Colon (tissue), 2 donors: Measurements from ENCODE around the gene EPHB2.
"Not testable (repeated sequence)": the region's sequence is repeated elsewhere in the genome, so short reads cannot be mapped to it uniquely, and the experiment has no call there.

Experiments used
- FAIRE-seq: peaks from 2 replicates; lab custom pipeline; 2012; peaks lifted over from hg19 to GRCh38; lab: Jason Lieb, UNC
- donor health status: control.
- donor health status: control.

Gene EPHB2

DNA sequence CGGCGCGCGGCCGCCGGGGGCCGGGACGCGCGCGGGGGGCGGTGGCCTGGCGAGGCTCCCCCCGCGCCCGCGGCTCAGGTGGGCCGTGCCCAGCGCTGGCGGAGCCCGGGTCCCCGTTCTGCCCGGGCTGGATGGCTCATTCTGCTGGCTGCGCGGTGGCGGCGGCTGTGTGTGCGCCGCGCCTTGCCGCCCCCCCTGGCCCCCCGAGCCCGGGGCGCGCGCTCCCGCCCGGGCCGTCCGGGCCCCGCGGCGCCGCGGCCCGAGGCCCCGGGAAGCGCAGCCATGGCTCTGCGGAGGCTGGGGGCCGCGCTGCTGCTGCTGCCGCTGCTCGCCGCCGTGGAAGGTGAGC lies at the start of gene EPHB2:
EPHB2 (plus strand) TSS at position 139 of the 349 bp plus-strand sequence; CDS start at position 283, 144 bp downstream.
- no peak for FAIRE-seq

DNA sequence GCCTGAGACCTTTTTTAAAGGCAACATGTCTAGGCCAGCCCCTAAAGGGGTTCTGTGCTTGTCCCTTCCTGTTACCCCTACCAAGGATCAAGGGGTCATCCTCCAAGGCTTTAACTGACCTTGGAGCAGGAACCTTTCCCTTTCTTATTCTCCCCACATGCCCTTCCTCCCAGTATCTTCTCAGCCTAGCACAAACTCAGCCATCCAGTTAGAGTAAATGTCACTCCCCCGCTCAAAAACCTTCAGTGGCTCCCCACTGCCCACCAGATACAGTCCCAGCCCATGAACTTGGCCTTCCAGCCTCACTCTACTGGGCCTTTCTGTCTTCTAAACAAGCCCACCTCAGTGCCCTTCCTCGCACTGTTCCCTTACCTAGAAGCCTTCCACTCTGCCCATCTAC lies 48.8 kb upstream of the EPHB2 start:
- no peak for FAIRE-seq

DNA sequence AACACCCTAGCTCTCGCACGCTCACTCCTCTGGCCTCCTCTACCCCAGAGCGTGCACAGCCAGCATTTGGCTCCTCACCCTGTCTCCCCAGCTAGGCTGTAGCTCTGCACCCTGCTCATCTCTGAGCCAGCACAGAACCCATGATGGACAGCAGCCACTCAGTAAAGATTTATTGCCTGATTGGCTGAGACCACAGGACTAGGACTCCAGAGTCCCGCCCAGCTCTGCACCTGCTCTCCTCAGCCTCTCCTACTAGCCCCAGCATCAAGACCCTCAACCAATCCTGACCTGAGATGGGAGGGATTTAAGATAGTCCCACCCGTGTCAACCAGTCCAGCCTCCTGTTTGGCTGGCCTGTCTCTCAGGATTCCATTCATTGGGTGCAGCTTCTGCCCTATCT lies 48.3 kb upstream of the EPHB2 start:
- no peak for FAIRE-seq

DNA sequence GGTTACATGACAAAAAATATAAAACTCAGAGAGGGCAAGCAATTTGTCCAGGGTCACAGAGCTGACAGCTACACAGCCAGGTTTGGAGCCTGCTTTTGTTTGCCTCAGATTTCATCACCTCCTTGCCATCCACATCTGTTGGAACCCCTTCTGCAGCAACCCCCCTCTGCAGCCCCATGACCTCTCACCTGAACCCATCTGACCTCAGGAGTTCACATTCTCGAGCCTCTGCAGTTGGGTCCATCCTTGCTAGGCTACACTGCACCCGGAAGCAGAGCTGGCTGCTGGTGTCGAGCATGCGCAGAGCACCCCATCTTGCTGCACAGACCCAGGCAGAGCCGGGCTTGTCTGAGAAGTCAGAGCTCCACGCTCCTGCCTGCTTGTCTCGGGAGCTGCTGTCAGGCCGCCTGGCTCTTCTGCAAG lies 47.6 kb upstream of the EPHB2 start:
- no peak for FAIRE-seq

DNA sequence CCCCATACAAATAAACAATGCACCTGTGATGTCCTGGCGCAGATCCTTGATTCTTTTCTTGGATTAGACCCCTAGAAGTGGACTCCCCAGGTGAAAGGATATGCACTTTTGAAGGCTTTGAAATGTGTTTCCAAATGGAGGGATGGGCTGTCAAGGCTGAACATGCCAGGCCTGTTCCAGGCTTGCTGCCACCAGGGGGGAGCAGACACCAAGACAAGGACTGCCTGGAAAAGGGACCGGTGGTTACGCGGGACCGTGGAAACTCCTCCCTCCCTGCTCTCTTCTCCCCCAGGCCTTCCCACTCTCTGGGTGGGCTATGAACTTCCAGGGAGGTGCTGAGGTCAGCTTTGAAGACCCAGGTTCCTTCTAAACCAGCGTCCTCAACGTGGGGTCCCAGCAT lies 44.9 kb upstream of the EPHB2 start:
- no peak for FAIRE-seq

DNA sequence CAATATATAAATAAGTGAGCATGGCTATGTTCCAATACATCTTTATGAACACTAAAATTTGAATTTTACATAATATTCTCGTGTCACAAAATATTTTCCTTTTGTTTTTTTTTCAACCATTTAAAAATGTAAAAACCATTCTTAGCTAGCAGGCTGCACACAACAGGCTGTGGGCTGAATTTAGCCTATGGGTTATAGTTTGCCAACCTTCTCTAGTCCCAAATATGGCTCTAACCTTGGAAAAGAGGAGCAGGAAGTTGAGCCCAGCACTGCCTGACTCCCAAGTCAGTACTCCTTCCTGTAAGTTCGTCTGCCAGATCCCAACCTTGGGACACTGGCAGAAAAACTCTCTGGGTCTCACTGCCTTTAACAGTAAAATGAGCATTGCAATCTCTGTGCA lies 44.2 kb upstream of the EPHB2 start:
- FAIRE-seq = no peak

DNA sequence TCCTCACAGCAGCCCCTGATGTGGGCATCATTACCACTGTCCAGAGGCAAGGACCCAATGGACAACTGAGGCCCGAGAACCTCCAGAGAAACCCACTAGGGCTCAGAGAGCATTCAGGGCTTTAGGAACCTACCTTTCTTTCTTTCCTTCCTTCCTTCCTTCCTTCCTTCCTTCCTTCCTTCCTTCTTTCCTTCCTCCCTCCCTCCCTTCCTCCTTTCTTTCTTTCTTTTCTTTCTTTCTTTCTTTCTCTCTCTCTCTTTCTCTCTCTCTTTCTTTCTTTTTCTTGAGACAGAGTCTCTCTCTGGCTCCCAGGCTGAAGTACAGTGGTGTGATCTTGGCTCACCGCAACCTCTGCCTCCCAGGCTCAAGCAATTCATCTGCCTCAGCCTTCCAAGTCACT lies 41.8 kb upstream of the EPHB2 start:
- not testable (repeated sequence) for FAIRE-seq

DNA sequence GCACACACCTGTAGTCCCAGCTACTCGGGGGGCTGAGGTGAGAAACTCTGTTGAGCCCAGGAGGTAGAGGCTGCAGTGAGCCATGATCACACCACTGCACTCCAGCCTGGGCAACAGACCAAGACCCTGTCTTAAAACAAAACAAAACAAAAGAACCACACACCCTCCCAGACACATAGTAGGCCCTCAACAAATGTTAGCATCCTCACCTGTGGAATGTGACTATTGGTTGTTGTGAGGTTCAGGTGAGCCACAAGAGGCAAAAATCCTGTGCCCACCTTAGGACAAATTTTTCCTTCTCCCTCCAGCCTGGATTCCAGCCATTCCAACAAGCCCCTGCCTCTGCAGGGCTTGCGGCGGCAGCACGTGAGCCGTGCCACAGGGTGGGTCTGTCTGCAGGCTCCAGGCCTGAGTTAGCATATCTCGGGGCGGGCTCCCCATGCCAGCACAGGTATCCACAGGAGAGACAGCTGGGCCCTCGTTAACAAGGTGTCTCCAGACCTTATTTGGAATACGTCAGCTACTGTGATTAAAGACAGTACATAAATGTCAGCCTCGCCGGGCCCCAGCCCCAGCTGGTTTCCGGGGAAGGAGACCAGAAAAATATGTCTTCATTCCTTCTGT lies 40.2 kb upstream of the EPHB2 start:
- FAIRE-seq = no peak

DNA sequence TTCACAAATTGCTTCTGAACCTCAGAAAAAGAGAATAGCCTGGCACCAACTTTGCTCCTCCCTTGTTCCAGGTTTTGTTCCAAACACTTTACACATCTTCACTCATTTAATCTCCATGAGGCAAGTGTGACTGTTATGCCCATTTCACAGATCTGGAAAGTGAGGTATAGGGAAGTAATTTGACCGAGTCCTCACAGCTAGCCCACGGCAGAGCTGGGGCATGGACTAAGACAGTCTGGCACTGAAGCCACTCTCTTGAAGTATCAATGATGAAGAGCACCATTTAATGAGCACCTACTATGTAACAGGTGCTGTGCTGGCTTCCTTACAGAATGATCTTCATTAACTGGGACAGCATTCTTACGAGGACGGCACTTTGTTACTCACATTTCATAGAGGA lies 38.6 kb upstream of the EPHB2 start:
- FAIRE-seq = no peak

DNA sequence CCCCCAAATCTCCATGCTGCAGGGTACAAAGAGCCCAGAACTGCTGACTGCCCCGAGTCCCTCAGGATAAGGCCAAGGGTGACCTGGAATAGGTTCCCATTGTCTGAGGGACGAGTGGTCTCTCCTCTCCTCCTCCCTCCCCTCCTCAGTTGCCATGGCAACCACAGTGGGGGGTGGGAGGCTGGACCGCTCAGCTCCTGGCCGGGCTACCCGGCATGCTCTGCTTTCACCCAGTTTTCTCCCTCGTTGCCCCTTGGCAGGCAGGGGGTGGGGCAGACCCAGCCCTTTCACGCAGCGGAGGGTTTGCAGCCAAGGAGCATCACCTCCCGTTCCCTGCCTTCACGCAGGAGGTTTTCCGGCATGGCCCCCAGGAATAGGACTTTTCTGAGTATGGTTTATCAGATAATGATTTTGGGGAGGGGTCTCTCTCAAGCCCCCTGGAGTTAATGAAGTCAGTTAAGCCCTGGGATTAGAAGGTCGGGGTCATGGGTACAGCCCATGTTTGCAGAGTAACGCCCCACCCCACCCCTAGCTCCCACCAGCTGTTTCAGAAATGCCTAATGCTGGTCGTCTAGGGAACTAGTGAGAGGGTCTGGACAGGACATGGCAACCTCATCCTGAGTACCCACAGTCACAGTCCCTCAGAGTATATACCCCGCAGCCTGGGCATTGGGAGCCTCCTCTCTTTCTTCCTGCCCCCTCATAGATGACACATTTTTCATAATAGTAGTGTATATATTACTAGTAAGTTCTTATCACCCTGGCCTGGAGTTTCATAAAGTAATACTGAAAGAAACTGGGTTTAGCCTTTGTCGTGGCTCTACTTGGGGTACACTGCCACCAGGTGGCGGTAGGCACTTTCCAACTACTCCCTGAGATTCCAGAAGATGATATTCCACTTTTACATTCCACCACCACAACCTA lies 36.9 kb upstream of the EPHB2 start:
- FAIRE-seq = no peak

DNA sequence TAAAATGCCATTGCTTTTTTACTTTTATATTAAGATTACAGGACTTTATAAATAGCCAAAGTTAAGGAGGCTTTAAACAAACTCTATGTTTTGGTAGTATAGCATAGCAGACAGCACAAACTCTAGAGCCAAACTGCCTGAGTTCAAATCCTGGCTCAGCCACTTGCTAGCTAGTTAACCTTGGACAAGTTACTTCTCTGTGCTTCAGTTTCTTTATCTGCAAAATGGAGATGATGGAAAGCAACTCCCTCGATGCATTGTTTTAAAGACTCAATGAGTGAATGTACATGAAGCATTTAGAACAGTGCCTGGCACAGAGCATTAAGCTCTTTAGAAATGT lies 36.3 kb upstream of the EPHB2 start:
- FAIRE-seq = no peak

DNA sequence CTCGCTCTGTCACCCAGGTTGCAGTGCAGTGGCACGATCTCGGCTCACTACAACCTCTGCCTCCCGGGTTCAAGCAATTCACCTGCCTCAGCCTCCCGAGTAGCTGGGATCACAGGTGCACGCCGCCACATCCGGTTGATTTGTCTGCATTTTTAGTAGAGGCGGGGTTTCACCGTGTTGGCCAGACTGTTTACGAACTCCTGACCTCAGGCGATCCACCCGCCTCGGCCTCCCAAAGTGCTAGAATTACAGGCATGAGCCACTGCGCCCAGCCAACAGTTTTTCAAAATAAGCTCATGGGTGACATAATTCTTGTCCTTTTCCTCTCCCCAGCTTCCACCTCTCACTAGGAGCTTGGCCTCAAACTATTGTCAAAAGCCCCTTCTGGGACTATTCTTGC lies 34.5 kb upstream of the EPHB2 start:
- FAIRE-seq = not testable (repeated sequence)

DNA sequence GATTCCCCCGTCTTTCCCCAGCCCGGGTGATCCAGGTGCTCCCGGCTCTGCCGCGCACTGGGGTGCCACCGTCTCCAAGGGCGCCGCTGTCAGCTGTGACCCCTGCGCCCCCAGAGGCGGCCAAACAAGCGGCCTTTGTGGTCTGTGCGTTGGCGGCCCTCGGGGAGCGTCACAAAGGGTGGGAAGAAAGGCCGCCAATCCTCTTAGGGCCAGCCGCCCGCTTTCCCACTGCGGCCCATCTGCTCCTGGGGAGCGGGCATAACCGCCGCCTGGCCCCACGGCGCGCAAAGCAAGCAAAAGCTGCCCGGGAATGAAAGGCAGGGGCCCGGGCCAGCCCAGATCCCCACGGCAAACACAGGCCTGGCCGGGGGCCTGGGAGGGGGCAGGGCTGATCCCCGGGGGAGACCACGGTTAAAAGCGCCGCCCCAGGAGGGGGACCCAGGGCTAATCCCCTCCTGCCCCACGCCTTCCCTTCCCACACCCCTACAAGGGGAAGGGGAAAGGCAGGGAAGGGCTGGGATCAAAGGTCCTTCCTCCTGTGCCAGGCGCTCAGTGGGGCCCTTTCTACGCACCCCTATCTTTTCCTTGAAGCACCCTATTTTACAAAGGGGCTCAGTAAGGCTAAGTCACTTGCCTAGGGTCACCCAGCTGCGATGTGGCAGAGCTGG lies 33.6 kb upstream of the EPHB2 start:
- FAIRE-seq = no peak

DNA sequence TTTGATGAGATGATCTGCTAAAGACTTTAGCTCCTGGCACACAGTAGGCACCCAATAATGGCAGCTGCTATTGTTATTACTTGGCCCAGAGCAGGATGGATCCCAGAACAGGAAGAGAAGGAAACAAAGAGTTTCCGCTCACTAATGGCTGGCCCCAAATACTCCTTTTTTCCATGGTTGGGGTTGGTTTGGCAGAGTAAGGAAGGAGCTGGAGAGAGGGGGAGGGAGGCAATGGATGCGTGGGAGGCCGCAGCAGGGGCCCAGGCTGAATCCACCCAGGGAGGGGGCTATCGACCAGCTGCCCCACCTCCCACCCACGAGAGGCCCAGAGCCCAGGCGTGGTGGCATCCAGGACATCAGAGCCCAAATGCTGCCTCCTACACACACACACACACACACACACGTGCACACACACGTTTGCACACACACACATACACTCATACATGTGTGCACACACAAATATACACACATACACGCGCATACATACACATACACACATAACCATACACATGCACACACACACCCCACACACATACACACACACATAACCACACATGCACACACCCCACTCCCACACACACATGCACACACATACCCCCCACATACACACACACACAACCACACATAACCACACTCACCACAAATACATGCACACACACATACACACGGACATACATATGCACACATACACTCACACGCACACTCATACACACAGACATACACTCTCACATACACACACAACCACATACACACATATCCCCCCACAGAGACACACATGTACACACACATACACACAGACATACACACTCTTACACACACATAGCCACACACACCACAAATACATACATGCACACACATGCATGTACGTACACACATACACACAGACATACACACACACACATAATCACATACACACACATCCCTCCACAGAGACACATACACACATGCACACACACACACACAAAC lies 32.4 kb upstream of the EPHB2 start:
- no peak for FAIRE-seq

DNA sequence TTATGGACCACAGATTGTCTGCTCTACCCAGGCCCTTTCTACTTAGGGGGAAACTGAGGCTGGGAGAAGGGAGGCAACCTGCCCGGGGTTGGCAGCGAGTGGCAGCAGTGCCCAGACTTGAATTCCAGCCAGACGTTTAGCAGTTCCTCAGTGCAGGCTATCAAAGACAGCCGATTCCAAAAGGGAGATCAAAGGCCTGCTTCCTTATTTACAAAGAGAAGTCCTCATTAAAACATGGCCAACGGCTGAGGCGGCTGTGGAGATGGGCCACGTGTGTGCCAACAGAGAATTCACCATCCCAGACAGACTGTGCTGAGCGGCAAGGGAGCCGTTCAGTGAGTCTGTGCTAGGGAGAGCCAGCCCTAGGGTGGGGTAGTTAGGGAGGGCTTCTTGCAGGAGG lies 29.9 kb upstream of the EPHB2 start:
- FAIRE-seq = no peak

DNA sequence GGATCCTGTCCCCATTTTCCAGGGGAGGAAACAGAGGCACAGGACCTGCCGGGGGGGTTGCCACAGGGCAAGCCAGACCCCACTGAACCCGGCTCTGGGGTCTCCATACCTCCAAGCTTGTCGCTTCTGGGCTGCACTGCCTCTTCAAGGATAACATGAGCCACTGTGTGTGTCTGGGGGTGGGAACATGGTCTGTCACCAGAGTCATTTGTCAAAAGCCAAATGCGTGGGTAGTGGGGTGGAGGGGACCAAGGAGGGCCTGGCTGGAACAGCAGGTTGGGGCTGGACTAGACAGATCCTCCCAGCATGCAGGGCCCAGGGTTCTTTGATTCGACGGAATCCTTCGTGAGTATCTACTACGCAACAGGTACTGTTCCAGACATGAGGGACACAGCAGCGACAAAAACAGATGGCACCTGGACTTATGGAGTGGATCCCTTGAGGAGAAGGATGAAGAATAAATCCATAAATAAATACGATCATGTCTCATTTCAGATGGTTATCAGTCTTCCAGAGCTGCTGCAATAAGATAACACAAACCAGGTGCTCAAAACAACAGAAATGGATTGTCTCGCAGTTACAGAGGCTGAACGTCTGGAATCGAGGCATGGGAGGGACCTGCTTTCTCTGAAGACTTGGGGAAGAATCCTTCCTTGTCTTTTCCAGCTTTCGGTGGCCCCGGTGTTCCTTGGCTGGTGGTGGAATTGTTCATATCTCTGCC lies 28.9 kb upstream of the EPHB2 start:
- no peak for FAIRE-seq

DNA sequence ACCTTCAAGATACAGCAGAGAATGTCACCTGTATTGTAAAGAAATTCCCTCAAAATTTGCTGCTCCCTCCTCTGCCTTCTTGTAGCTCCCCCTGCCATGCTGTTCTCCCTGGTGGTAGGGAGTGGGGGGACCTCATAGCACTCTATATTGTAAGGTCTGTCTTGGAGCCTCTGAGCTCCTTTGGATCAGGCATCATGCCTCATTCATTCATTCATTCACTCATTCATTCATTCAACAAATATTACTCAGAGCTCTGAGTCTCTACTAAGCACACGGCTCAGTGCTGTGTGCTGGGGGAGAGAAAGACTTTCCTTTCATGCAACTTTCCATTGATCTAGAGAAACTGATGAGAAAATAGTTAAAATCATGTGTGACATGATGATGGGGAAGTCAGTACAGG lies 27.1 kb upstream of the EPHB2 start:
- FAIRE-seq = no peak

DNA sequence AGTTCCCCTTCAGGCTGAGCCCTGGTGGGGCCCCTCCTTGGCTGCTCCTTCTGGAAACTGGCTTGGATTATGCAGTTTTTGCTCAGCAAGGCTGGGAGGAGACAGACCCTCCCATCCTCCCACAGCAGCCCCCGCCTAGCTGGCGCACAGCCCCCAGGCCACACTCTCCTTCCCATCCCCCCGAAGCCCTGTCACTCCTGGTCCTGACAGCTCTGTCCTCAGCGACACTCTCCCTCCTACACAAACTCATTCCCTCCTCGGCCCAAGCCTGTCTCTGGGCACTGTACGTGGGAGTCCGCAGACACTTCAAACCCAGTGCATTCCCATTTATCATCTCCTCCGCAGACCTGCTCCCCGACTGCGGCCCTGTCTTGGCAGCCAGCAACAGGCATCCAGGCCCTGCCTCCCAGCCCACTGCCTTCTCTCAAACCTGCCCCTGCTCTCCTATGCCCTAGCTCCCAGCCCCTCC lies 25.0 kb upstream of the EPHB2 start:
- no peak for FAIRE-seq

DNA sequence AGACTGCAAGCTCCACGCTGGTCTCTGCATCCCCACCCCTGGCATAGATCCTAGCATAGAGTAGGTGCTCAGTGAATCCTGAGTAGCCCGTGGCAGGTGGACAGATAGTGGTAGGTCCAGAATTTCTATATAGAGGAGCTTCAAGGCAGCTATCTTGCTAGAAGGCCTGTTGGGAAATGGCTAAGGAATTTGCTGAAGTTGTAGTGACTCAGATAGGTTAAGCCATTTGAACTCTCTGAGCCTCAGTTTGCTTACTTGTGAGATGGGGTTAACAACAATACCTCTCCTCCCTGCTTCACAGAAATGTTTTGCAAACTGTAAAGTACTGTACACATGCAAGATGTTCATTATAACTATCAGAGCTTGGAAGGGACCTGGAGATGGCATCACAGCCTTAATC lies 23.4 kb upstream of the EPHB2 start:
- no peak for FAIRE-seq

DNA sequence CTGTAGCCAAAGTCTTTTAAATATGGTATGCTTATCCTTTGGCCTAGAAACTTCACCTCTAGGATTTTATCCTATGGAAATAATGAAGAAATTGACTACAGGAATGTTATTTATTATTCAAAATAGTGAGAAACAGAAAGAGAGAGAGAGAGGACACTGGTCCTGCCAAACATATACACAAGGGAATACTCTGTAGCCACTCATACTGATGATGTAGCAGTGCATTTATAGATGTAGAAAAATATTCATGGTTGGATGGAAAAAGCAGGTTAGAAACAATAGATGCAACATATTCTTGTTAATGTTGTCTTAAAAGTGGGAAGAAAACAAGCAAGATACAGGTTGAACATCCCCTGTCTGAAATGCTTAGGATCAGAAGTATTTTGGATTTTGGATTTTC lies 22.2 kb upstream of the EPHB2 start:
- FAIRE-seq = no peak

DNA sequence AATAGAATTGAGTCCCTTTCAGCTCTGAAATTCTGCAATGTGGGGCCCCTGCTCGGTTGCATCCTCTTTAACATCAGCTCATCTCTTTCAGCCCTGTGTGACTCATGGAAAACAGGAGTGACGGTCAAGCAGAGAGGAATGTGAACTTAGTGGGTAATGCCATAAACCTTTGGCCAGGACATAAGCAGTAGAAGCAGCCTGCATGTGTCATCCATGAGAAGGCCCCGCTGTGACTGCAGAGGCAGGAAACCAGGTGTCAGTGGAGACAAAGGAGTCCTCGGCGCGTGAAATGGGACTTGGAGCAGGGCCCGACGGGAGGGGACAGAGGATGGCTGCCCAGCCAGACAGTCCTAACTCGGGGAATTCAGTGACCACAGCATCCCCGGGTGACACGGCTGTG lies 21.1 kb upstream of the EPHB2 start:
- no peak for FAIRE-seq
